Measurements from ENCODE around the gene ARFGEF2. TPM values are rescaled to one million over a fixed set of nuclear protein-coding genes. Genes with fewer than 3 reads are reported as not detected.

ARFGEF2 gene
- total and polyA plus RNA-seq, 10 of the 15 experiments (the other 5 are each of a cell fraction or from before 2014, with no cell fraction given) = 5.2 to 24.1 (median 17.7) TPM

GRCh38 chr20:48903705-48904104, 17.8 kb upstream of the ARFGEF2 start:
- no peak overlapping the region for H3K4me3 ChIP-seq
- no peak overlapping the region for H2AFZ ChIP-seq (ENCODE audit: control insufficient read depth, low read depth, low read length)
- no peaks in the 10 kb centered on the region for H3K27me3 ChIP-seq (replicated peaks in 1 of 2; ENCODE audit: control insufficient read depth in 2 of 2, insufficient read depth in 2 of 2, low read length in 1 of 2)
- in situ Hi-C loops (cut with MboI) (no loop called here), intact Hi-C loops (cut with micrococcal nuclease; ENCODE audit: unreplicated experiment) (loop anchor here (2.0 to 10.0 kb wide), 4 partner anchors 57 to 189 kb away; no protein-coding TSS in a partner anchor)
- H3K9ac ChIP-seq (ENCODE audit: control insufficient read depth, insufficient read depth, low read length) = no peak overlapping the region
- FAIRE-seq = no peak
- CTCF ChIA-PET = interaction anchor here (0.6 to 8.4 kb wide), 15 partner anchors 8 to 1351 kb away, joined by 3 to 147 read pairs (median 8); no protein-coding TSS in a partner anchor
- RAD21 ChIA-PET (ENCODE audit: unreplicated experiment) = interaction anchor here (0.7 to 10.2 kb wide), 12 partner anchors 19 to 250 kb away, joined by 3 to 139 read pairs (median 6); partner anchors contain the start of gene PREX1
- DNase-seq (ENCODE audit: low read depth, low spot score) = no peak
- H3K36me3 ChIP-seq (ENCODE audit: control insufficient read depth in 2 of 2, insufficient read depth in 2 of 2, low read length in 1 of 2) = no peaks in the 10 kb centered on the region
- BruUV-seq (replicated peaks) = no TSS peak
- TF ChIP-seq MYC (IDR thresholded peaks at IDR 0.05; ENCODE audit: insufficient read depth, insufficient read length, insufficient replicate concordance, low read length, severe bottlenecking) (no peak), ESRRA (IDR thresholded peaks at IDR 0.05; ENCODE audit: low read length) (no peak), SMAD5 (IDR thresholded peaks at IDR 0.05; ENCODE audit: low read depth) (no peak), SMARCA5 (IDR thresholded peaks at IDR 0.05) (no peak), FOS (IDR thresholded peaks at IDR 0.05; ENCODE audit: borderline replicate concordance, extremely low read depth, insufficient read length) (no peak), ZSCAN29 (IDR thresholded peaks at IDR 0.05) (no peak), PKNOX1 (IDR thresholded peaks at IDR 0.05) (no peak), NFYB (IDR thresholded peaks at IDR 0.05; ENCODE audit: insufficient read depth, low read depth, low read length) (no peak), USF1 (IDR thresholded peaks at IDR 0.05; ENCODE audit: borderline replicate concordance, extremely low read length, insufficient read depth, low read depth, low read length) (no peak)
- H3K4me2 ChIP-seq (ENCODE audit: control insufficient read depth, insufficient read depth) = no peak overlapping the region
- no peaks in the 10 kb centered on the region; the same call in 1 of the 3 replicates for H3K9me3 ChIP-seq (replicated peaks; ENCODE audit: control insufficient read depth, insufficient read depth, low read length)
- H3K79me2 ChIP-seq (ENCODE audit: control insufficient read depth, insufficient read depth, low read length) = no peaks in the 10 kb centered on the region
- SMC1A ChIA-PET (ENCODE audit: uncharacterized antibody, unreplicated experiment) = interaction anchor here (0.9 to 9.5 kb wide), 15 partner anchors 10 to 245 kb away, joined by 3 to 154 read pairs (median 5); partner anchors contain the start of gene PREX1
- no peak for ATAC-seq
- no peaks in the 10 kb centered on the region for H4K20me1 ChIP-seq (ENCODE audit: control insufficient read depth, insufficient read depth)
- peaks cover 20% of the 10 kb centered on the region for H3K4me1 ChIP-seq (ENCODE audit: control insufficient read depth, insufficient read depth, low read length)
- no peak overlapping the region for H3K27ac ChIP-seq (ENCODE audit: control insufficient read depth, insufficient read depth)
- 97% methylated on average over 10 of the region's 10 CpGs for WGBS (ENCODE audit: insufficient coverage, insufficient replicate concordance, low lambda C conversion rate, missing lambda C conversion rate)
- POLR2A ChIA-PET = interaction anchor here (0.7 to 1.3 kb wide), 3 partner anchors 42 to 246 kb away, joined by 3 to 5 read pairs (median 3); no protein-coding TSS in a partner anchor
